ENCODE measurements around the gene TUT1.
"Not testable (repeated sequence)": the region's sequence is repeated elsewhere in the genome, so short reads cannot be mapped to it uniquely, and the experiment has no call there.

The TUT1 gene

DNA sequence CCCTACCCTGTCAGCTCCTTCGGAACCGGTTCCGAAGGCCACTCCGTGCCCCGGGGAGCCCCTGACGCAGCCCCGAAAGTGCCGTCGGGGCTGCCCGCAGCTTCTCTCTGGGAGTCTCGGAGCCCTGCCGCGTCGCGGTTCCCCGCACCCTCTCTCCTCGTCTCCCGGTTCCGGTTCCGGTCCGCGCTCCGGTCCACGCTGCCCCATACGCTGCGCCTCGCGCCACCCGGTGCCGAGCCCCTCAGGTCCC, 9.7 kb upstream of the TUT1 start:
- peaks cover 34% of the 10 kb centered on the region for H3K4me1 ChIP-seq (ENCODE audit: insufficient read depth, low read length)
- no peaks in the 10 kb centered on the region for H3K9me3 ChIP-seq (ENCODE audit: low read length)
- no peaks in the 10 kb centered on the region for H3K27me3 ChIP-seq (ENCODE audit: insufficient read depth, low read length)
- H2AFZ ChIP-seq (ENCODE audit: low read depth, low read length), result peak overlapping the region; percentile 38
- H3K4me3 ChIP-seq (ENCODE audit: low read length), result peak overlapping the region; percentile 83
- H3K36me3 ChIP-seq (ENCODE audit: insufficient read depth, low read length), result peaks cover 37% of the 10 kb centered on the region

DNA sequence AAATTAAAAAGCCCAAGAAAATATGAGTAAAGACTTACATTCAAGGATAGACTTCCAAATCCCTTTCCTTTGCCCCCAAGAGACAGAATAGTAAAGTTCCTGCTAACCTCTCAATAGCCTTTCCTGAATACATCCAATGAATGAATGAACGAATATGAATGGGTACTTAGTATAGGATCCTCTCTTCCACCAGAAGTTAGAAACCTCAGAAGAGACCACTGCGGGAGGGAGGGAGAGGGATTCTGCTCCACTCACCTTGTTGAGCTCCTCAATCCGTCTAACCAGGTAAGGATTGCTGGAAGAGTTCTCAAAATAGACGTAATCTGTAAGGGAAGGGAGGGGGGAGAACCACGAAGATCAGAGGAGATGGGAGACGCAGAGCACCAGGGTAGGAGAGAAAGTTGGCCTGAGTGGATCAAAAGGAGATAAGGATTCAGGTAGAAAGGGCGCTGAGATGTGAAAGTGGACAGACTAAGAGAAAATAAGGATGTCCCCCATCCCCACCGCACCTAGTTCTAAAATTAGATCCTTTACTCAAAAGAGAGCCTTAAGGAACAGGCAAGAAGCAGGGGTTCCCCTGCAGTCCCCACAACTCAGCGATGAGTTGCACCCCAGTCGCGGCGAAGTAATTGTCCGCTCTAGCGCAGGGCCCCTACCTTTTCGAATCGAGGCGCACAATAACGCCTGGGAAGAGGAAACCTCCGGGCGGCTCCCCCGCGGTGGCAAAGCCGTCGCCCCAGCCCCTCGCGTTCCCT, 9.2 kb upstream of the TUT1 start:
- Histone ChIP-seq H3K4me1 (ENCODE audit: insufficient read depth, low read length) (peaks cover 34% of the 10 kb centered on the region), H2AFZ (ENCODE audit: low read depth, low read length) (peak overlapping the region; percentile 38), H3K36me3 (ENCODE audit: insufficient read depth, low read length) (peaks cover 42% of the 10 kb centered on the region), H3K4me3 (ENCODE audit: low read length) (peak overlapping the region; percentile 83), H3K27me3 (ENCODE audit: insufficient read depth, low read length) (no peaks in the 10 kb centered on the region), H3K9me3 (ENCODE audit: low read length) (no peaks in the 10 kb centered on the region)

DNA sequence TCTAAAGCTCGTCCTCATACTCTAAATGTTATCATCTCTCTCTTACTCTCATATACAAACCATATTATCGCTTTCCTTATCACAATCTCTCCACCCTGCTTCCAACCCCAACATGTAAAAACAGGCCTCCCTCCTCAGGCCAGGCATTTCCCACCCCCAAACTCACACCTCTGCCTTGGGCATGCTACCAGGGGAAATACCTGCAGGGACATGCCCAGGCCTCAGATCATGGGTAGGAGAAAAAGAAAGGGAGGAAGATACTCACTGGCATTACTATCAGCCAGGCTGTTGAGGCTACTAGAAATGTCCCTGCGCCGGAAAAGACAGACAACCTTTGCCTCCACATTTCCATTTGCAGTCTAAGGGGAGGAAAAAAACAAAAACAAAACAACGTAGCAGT, 8.6 kb upstream of the TUT1 start:
- H2AFZ ChIP-seq (ENCODE audit: low read depth, low read length), result no peak overlapping the region
- peaks cover 31% of the 10 kb centered on the region for H3K4me1 ChIP-seq (ENCODE audit: insufficient read depth, low read length)
- no peaks in the 10 kb centered on the region for H3K9me3 ChIP-seq (ENCODE audit: low read length)
- peaks cover 48% of the 10 kb centered on the region for H3K36me3 ChIP-seq (ENCODE audit: insufficient read depth, low read length)
- no peaks in the 10 kb centered on the region for H3K27me3 ChIP-seq (ENCODE audit: insufficient read depth, low read length)
- H3K4me3 ChIP-seq (ENCODE audit: low read length), result peak overlapping the region; percentile 83

DNA sequence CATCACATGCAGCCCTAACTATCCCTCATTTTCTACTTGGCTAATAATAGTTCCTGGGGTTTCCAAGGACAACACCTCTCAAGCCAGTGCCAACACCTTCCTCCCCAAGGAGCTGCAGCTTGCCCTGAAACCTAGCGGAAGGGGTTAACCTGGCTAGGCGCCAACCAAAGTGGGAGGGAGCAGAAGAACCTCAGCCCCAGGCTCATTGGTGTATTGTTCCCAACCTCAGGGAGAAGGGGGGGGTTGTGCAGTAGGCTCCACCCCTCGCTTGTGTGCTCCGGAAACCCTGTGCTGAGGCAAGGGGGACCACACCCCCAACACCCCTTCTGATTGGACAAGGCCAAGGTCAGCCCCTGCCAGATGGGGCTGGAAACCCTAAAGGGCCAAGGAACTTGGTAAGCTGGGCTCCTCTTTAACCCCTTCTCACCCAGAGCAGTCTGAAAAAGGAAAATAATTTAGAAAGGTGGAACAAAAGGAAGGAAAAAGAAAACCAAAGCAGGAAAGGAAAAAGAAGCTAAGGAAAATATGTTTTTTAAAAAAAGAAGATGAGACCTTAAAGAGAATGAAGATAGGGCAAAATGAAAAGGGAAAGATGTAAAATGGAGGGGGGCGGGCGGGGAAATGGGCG, 7.9 kb upstream of the TUT1 start:
- Histone ChIP-seq H3K9me3 (ENCODE audit: low read length) (no peaks in the 10 kb centered on the region), H3K4me3 (ENCODE audit: low read length) (peak overlapping the region; percentile 83), H3K36me3 (ENCODE audit: insufficient read depth, low read length) (peaks cover 55% of the 10 kb centered on the region), H3K4me1 (ENCODE audit: insufficient read depth, low read length) (peaks cover 24% of the 10 kb centered on the region), H2AFZ (ENCODE audit: low read depth, low read length) (no peak overlapping the region), H3K27me3 (ENCODE audit: insufficient read depth, low read length) (no peaks in the 10 kb centered on the region)

DNA sequence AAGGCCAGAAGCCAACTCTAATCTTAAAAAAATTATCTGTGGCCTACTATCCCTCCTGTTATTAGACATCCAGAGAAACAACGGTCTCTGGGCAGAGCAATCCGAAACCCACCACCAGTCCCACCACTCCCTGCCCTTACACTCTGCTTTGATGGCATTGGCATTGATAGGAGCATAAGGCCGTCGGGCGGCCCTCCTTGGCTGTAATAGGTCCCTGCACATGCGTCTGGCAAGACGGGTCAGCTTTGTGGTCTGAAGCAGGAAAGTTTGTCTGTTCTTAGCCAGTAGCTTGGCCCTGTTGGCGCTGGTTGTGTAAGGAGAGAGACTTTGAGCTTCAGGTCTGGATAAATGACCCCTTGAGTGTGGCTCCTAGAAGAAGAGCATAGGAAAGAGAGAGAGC, 3.8 kb upstream of the TUT1 start:
- no peaks in the 10 kb centered on the region for H3K9me3 ChIP-seq (ENCODE audit: low read length)
- H3K36me3 ChIP-seq (ENCODE audit: insufficient read depth, low read length), result peaks cover 69% of the 10 kb centered on the region
- H3K4me1 ChIP-seq (ENCODE audit: insufficient read depth, low read length), result peaks cover 31% of the 10 kb centered on the region
- no peak overlapping the region for H3K4me3 ChIP-seq (ENCODE audit: low read length)
- H2AFZ ChIP-seq (ENCODE audit: low read depth, low read length), result no peak overlapping the region
- H3K27me3 ChIP-seq (ENCODE audit: insufficient read depth, low read length), result no peaks in the 10 kb centered on the region

DNA sequence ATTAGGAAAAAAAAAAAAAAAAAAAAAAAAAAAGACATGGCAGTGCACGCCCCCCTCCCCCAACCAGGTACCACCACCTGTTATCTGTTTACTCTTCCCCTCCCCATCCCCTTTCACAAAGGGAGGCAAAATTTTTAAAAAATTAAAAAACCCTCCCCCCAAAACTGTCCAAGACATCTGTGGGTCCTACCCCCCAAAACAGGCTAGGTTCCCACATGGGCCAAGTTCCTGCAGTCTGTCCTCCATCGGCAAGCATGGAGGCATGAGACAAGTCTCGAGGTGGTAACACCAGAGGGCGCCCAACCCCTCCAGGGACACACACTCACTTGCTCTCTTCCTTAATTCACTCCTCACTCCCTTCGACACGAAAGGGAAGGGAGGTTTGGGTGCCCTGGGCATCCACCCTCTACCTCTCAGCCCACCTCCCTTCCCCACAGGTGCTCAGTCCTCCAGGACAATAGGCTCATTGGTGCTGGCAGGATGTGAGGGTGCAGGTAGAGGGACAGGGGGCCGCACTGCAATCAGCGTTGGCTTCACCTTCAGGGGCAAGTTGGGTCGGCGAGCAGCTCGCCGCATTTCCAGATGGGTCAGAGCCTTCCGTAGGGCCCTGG, 2.2 kb upstream of the TUT1 start:
- Histone ChIP-seq H3K4me3 (ENCODE audit: low read length) (no peak overlapping the region), H3K9me3 (ENCODE audit: low read length) (no peaks in the 10 kb centered on the region), H3K36me3 (ENCODE audit: insufficient read depth, low read length) (peaks cover 57% of the 10 kb centered on the region), H3K27me3 (ENCODE audit: insufficient read depth, low read length) (no peaks in the 10 kb centered on the region), H3K4me1 (ENCODE audit: insufficient read depth, low read length) (peaks cover 23% of the 10 kb centered on the region), H2AFZ (ENCODE audit: low read depth, low read length) (no peak overlapping the region)

DNA sequence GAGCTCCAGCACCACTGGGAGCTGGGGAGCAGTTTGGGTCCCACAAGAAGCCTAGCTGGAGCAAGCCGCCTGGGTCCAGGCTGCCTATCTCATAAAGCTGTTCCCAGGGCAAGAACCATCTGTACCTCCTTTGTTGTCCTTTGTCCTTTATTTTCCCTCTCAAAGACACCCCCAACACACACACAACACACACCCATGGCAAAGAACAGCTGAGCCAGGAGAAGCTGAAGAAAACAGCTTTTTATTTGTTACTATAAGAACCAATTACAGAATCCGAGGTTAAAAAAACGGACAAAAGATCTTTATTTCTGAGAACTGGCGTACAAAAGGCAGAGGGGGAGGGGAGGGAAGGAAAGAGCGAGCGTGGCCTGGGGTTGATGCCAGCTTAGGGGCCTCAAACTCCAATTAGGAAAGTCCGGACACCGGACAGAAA, 1.7 kb upstream of the TUT1 start:
- Histone ChIP-seq H3K9me3 (ENCODE audit: low read length) (no peaks in the 10 kb centered on the region), H3K36me3 (ENCODE audit: insufficient read depth, low read length) (peaks cover 54% of the 10 kb centered on the region), H3K27me3 (ENCODE audit: insufficient read depth, low read length) (no peaks in the 10 kb centered on the region), H2AFZ (ENCODE audit: low read depth, low read length) (no peak overlapping the region), H3K4me3 (ENCODE audit: low read length) (no peak overlapping the region), H3K4me1 (ENCODE audit: insufficient read depth, low read length) (peaks cover 23% of the 10 kb centered on the region)

DNA sequence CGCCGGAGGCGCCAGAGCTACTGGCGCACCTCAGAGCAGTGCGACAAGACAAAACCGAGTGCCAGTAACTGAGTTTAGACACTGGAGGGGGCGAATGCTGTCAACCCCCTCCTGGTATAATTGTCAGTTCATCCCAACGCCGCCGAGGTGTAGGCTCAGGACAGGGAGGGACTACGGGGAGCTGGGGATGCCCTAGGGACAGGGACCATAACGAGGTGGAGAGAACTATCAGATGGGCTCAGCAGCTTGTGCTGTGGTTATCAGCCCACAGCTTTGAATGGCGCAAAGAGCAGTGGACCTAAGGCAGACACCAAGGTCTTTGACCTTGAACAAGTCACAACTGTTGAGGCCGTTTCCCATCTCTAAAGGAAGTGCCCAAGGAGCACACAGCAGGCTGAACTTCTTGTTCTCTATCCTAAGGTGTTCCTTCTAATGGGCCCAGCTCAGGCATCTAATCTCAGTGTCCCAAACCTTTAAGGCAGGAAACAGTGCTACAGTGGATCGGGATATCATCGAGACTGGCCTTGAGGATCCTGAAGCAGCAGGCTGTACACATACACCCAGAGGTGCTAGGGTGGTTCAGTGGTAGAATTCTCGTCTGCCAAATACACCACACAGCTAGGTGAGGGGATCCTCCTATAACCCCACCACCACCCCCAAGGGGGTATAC, 958 bp upstream of the TUT1 start:
- H3K9me3 ChIP-seq (ENCODE audit: low read length), result no peaks in the 10 kb centered on the region
- peaks cover 54% of the 10 kb centered on the region for H3K36me3 ChIP-seq (ENCODE audit: insufficient read depth, low read length)
- H3K27me3 ChIP-seq (ENCODE audit: insufficient read depth, low read length), result no peaks in the 10 kb centered on the region
- peaks cover 23% of the 10 kb centered on the region for H3K4me1 ChIP-seq (ENCODE audit: insufficient read depth, low read length)
- no peak overlapping the region for H2AFZ ChIP-seq (ENCODE audit: low read depth, low read length)
- peak overlapping the region; percentile 95 for H3K4me3 ChIP-seq (ENCODE audit: low read length)

DNA sequence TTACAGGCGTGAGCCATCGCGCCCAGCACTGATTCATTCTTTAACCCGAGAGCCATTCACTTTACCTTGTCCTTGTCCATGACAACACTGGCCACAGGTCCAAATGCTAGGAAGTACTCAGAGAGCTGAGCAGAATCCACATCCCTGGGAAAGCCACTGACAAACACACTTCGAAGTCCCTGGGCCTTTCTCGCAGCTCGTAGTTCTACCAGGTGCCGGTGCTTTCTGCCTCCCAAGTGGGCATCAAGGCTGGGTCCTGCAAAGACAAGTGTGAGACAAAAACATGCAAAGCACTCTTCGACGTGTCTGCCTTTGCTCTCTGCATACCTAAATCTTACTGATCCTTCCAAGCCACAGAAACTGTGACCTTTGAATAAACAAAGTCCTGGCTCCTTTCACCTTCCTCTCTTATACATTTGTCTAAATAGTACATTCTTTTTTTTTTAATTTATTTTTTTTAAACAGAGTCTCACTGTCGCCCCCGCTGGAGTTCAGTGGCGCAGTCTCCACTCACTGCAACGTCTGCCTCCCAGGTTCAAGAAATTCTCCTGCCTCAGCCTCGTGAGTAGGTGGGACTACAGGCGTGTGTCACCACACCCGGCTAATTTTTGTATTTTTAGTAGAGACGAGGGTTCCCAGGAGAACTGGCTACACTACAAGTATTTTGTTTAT, 2.2 kb downstream of the TUT1 start:
- Histone ChIP-seq H3K4me3 (ENCODE audit: low read length) (no peak overlapping the region), H3K27me3 (ENCODE audit: insufficient read depth, low read length) (no peaks in the 10 kb centered on the region), H3K9me3 (ENCODE audit: low read length) (no peaks in the 10 kb centered on the region), H3K36me3 (ENCODE audit: insufficient read depth, low read length) (peaks cover 37% of the 10 kb centered on the region), H2AFZ (ENCODE audit: low read depth, low read length) (no peak overlapping the region), H3K4me1 (ENCODE audit: insufficient read depth, low read length) (peaks cover 23% of the 10 kb centered on the region)

DNA sequence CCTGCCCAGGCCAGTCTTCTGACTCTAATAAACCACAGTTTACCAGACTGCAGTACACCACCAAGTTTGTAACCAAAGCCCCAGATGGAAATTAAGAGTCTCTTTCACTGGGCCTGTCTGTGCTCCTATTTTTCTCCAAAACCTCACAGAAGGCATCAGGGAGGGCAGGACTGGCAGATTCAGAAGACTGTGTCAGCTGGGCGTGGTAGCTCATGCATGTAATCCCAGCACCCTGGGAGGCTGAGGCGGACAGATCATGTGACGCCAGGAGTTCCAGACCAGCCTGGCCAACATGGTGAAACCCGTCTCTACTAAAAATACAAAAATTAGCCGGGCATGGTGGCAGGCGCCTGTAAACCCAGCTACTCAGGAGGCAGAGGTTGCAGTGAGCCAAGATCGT, 6.0 kb downstream of the TUT1 start:
- H3K27me3 ChIP-seq (ENCODE audit: insufficient read depth, low read length); H3K4me3 ChIP-seq (ENCODE audit: low read length); H3K4me1 ChIP-seq (ENCODE audit: insufficient read depth, low read length); H2AFZ ChIP-seq (ENCODE audit: low read depth, low read length); H3K9me3 ChIP-seq (ENCODE audit: low read length): not testable (repeated sequence)
- peaks cover 46% of the 10 kb centered on the region for H3K36me3 ChIP-seq (ENCODE audit: insufficient read depth, low read length)

DNA sequence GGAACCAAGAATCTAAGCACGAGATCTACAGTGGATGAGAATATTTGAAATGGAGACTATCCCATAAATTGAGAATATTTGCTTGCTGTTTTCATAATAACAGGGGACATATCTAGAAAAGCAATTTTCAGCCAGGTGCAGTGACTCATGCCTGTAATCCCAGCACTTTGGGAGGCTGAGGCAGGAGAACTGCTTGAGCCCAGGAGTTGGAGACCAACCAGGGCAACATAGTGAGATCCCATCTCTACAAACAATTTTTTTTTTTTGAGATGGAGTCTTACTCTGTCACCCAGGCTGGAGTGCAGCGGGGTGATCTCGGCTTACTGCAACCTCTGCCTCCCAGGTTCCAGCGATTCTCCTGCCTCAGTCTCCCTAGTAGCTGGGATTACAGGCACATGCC, 9.6 kb downstream of the TUT1 start:
- H3K36me3 ChIP-seq (ENCODE audit: insufficient read depth, low read length), result peaks cover 50% of the 10 kb centered on the region
- not testable (repeated sequence) for H2AFZ ChIP-seq (ENCODE audit: low read depth, low read length)

DNA sequence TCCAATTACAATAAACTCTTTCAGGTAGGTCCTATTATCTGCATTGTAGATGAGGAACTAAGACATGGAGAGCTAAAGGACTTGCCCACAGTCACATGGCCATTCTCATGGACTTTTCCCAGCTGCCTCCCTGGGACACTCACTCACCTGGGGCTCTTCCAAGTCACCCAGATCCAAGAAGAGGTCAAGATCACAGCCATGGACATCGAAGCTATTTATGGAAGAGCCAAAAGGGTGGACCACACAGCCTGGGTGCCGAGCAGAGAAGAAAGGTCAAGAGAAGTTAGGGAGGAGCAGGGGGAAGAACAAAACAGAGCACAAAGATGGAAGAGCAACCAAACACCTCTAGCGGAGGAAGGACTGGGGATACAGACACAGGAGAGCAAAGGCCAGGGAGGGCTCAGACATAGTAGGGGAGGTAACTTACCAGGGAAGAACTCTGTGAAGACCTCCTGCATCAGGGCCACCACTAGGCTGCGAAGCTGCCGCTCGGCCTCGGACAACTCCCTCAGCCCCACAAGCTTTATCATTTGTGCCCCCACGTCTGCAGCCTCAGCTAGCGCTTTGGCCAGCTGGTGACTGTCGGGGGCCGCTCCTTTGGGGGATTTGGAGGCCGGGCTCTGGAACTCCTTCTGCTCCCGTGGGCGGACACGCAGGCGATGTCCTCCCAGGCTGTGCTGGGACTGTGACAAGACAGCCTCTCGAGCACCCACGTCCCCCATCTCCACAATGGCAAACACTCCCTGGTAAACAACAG, 10.2 kb downstream of the TUT1 start:
- H3K36me3 ChIP-seq (ENCODE audit: insufficient read depth, low read length), result peaks cover 54% of the 10 kb centered on the region
- H3K4me3 ChIP-seq (ENCODE audit: low read length), result no peak overlapping the region
- H3K27me3 ChIP-seq (ENCODE audit: insufficient read depth, low read length), result no peaks in the 10 kb centered on the region
- no peak overlapping the region for H2AFZ ChIP-seq (ENCODE audit: low read depth, low read length)
- H3K4me1 ChIP-seq (ENCODE audit: insufficient read depth, low read length), result no peaks in the 10 kb centered on the region
- no peaks in the 10 kb centered on the region for H3K9me3 ChIP-seq (ENCODE audit: low read length)

More for the DNA sequence above, 9.6 kb downstream of the TUT1 start:
- not testable (repeated sequence) for H3K4me3 ChIP-seq (ENCODE audit: low read length); H3K9me3 ChIP-seq (ENCODE audit: low read length); H3K4me1 ChIP-seq (ENCODE audit: insufficient read depth, low read length); H3K27me3 ChIP-seq (ENCODE audit: insufficient read depth, low read length)
